Glutamatergic neuron (in vitro differentiated cells): ENCODE measurements around the gene CLEC4M. TPM values are rescaled to one million over a fixed set of nuclear protein-coding genes. Genes with fewer than 3 reads are reported as not detected.
"Not testable (repeated sequence)": the region's sequence is repeated elsewhere in the genome, so short reads cannot be mapped to it uniquely, and the experiment has no call there.

Experiments used
- DNase-seq: peaks from one replicate; pipeline ENCODE4 v3.0.0; 2022
- H3K27ac Mint-ChIP-seq: one replicate; pipeline ENCODE4 v1.8.0; 2020; ENCODE audit warnings: mild to moderate bottlenecking, mixed read lengths, inconsistent platforms; ENCODE audit not compliant: unreplicated experiment
- H3K27me3 Mint-ChIP-seq: one replicate; pipeline ENCODE4 v1.8.0; 2020; ENCODE audit warnings: mild to moderate bottlenecking, moderate library complexity, mixed read lengths, inconsistent platforms; ENCODE audit not compliant: unreplicated experiment
- H3K36me3 Mint-ChIP-seq: one replicate; pipeline ENCODE4 v1.8.0; 2020; ENCODE audit warnings: mild to moderate bottlenecking, mixed read lengths, inconsistent platforms; ENCODE audit not compliant: unreplicated experiment
- H3K4me1 Mint-ChIP-seq: one replicate; pipeline ENCODE4 v1.8.0; 2020; ENCODE audit warnings: mild to moderate bottlenecking, low read depth, mixed read lengths, inconsistent platforms; ENCODE audit not compliant: unreplicated experiment
- H3K4me3 Mint-ChIP-seq: one replicate; pipeline ENCODE4 v1.8.0; 2020; ENCODE audit warnings: mild to moderate bottlenecking, mixed read lengths, inconsistent platforms; ENCODE audit not compliant: unreplicated experiment
- H3K9me3 Mint-ChIP-seq: one replicate; pipeline ENCODE4 v1.8.0; 2020; ENCODE audit warnings: mild to moderate bottlenecking, moderate library complexity, mixed read lengths, inconsistent platforms; ENCODE audit not compliant: unreplicated experiment
- total RNA-seq: library from RNA; stranded (reverse); fragmentation: NEBNext Ultra II Directional; extraction: Animal tissue kit (Norgen Biotek cat#: 25700); gene quantifications from one replicate; pipeline ENCODE4 v1.2.1, GENCODE V29; 2021; ENCODE audit not compliant: unreplicated experiment
- TF ChIP-seq, protein P1 (sequence below): fragments of 200-600 bp; sonication (generic); IDR thresholded peaks from one replicate; pipeline ENCODE4 v1.5.0; 2021; ENCODE audit not compliant: partially characterized antibody, unreplicated experiment

Gene CLEC4M
- total RNA-seq, 1 donor from 2014 or later = not detected

DNA sequence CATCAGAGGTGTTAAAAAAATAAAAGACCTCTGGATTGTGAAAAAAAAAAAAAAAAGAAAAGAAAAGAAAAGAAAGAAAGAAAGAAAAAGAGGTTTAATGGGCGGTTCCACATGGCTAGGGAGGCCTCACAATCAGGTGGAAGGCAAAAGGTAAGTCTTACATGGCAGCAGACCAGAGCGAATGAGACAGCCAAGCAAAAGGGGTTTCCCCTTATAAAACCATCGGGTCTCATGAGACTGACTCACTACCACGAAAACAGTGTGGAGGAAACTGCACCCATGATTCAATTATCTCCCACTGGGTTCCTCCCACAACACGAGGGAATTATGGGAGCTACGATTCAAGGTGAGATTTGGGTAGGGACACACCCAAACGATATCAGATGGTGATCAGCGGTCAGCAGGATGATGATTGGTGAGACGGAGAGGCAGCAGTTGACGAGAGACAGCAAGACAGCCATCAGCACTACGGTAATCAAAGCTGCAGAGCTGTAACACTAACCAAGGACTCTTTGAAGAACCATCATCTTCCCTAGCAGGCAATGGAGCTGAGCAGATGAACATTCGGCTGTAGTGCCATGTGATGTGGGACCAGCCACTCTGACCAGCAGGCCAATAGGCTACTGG lies 11.8 kb upstream of the CLEC4M start:
- no peak for DNase-seq
- Mint-ChIP-seq H3K4me3 (no peak overlapping the region), H3K9me3 (peaks cover 16% of the 10 kb centered on the region), H3K36me3 (peaks cover 16% of the 10 kb centered on the region), H3K27ac (no peak overlapping the region), H3K4me1 (no peaks in the 10 kb centered on the region), H3K27me3 (peaks cover 2% of the 10 kb centered on the region)
- TF ChIP-seq, protein P1, sequence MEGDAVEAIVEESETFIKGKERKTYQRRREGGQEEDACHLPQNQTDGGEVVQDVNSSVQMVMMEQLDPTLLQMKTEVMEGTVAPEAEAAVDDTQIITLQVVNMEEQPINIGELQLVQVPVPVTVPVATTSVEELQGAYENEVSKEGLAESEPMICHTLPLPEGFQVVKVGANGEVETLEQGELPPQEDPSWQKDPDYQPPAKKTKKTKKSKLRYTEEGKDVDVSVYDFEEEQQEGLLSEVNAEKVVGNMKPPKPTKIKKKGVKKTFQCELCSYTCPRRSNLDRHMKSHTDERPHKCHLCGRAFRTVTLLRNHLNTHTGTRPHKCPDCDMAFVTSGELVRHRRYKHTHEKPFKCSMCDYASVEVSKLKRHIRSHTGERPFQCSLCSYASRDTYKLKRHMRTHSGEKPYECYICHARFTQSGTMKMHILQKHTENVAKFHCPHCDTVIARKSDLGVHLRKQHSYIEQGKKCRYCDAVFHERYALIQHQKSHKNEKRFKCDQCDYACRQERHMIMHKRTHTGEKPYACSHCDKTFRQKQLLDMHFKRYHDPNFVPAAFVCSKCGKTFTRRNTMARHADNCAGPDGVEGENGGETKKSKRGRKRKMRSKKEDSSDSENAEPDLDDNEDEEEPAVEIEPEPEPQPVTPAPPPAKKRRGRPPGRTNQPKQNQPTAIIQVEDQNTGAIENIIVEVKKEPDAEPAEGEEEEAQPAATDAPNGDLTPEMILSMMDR = no peak

DNA sequence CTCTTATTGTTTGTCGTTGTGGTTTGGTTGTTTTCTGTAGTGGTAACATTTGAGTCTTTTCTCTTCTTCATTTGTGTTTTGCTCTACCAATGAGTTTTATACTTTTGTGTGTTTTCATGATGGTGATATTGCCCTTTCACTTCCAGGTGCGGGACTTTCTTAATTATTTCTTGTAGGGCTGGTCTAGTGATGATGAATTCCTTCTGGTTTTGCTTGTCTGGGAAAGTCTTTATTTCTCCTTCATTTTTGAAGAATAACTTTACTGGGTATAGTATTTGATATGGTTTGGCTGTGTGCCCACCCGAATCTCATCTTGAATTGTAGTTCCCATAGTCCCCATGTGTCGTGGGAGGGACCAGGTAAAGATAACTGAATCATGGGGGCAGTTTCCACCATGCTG lies 6.8 kb upstream of the CLEC4M start:
- Mint-ChIP-seq H3K4me3 (no peak overlapping the region), H3K27me3 (peaks cover 4% of the 10 kb centered on the region), H3K9me3 (peaks cover 26% of the 10 kb centered on the region), H3K27ac (no peak overlapping the region), H3K4me1 (no peaks in the 10 kb centered on the region), H3K36me3 (peaks cover 31% of the 10 kb centered on the region)
- TF ChIP-seq, protein P1 = no peak
- DNase-seq = no peak

- no peak for DNase-seq
- TF ChIP-seq, protein P1 = no peak
- Mint-ChIP-seq H3K36me3 (peaks cover 32% of the 10 kb centered on the region), H3K27me3 (peaks cover 4% of the 10 kb centered on the region), H3K4me1 (no peaks in the 10 kb centered on the region), H3K4me3 (no peak overlapping the region), H3K27ac (no peak overlapping the region), H3K9me3 (peaks cover 28% of the 10 kb centered on the region)
Measured at GRCh38 chr19:7757358-7757757, 5.7 kb upstream of the CLEC4M start.

DNA sequence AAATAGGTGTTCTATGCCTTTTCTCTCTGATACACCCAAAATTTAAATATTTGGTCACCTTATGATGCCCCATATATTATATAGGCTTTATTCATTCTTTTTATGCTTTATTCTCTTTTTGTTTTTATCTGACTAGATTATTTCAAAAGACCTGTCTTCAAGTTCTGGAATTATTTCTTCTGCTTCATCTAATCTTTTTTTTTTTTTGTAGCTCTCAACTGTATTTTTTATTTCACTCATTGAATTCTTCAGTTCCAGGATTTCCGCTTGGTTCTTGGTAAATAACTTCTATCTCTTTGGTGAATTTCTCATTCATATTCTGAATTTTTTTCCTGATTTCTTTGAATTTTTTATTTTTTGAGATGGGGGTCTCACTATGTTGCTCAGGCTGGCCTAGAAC lies 3.9 kb upstream of the CLEC4M start:
- Mint-ChIP-seq H3K4me1 (no peaks in the 10 kb centered on the region), H3K36me3 (peaks cover 34% of the 10 kb centered on the region), H3K27me3 (peaks cover 2% of the 10 kb centered on the region), H3K9me3 (peaks cover 30% of the 10 kb centered on the region), H3K27ac (no peak overlapping the region), H3K4me3 (no peak overlapping the region)
- DNase-seq = no peak
- TF ChIP-seq, protein P1 = no peak

DNA sequence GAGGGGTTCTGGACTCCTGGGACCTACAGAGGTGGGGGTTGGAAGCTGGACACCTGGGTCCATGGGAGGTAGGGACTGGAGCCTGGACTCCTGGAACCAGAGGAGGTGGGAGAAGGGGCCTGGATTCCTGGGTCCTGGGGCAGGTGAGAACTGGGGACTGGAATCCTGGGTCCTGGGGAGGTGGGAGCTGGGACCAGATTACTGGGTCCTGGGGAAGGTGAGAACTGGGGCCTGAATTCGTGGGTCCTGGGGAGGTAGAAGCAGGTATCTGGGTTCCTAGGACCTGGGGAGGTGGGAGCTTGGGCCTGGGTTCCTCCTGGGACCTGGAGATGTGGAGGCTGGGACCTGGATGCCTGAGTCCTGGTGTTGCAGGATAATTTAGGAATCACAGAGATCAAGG lies 653 bp downstream of the CLEC4M start:
- peaks cover 7% of the 10 kb centered on the region for H3K27me3 Mint-ChIP-seq
- TF ChIP-seq, protein P1 = no peak
- no peak overlapping the region for H3K27ac Mint-ChIP-seq
- H3K4me1 Mint-ChIP-seq = no peaks in the 10 kb centered on the region
- no peak for DNase-seq
- peaks cover 19% of the 10 kb centered on the region for H3K36me3 Mint-ChIP-seq
- peaks cover 18% of the 10 kb centered on the region for H3K9me3 Mint-ChIP-seq
- no peak overlapping the region for H3K4me3 Mint-ChIP-seq

GRCh38 chr19:7764157-7764556 lies 1.1 kb downstream of the CLEC4M start:
- DNase-seq, H3K4me3 Mint-ChIP-seq, H3K4me1 Mint-ChIP-seq, H3K27ac Mint-ChIP-seq, H3K27me3 Mint-ChIP-seq: not testable (repeated sequence)
- Mint-ChIP-seq H3K36me3 (peaks cover 15% of the 10 kb centered on the region), H3K9me3 (peaks cover 16% of the 10 kb centered on the region)

DNA sequence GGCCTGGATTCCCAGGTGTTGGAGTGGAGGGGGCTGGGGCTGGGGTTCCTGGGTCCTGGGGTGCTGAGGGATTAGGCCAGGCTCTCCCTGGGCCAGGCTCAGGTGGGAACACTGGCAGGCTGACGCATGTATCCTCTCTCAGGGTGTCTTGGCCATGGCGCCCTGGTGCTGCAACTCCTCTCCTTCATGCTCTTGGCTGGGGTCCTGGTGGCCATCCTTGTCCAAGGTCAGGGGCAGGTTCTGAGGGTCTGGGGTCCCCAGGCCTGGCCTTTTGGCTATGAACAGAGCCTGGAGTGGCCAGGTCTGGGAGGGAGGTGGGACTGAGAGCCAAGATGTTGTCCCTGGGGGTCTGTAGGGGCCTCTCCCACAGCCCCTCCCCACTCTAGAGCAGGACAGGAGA lies 2.0 kb downstream of the CLEC4M start:
- H3K9me3 Mint-ChIP-seq = peaks cover 16% of the 10 kb centered on the region
- H3K27me3 Mint-ChIP-seq = not testable (repeated sequence)

More for the DNA sequence above, 2.0 kb downstream of the CLEC4M start:
- not testable (repeated sequence) for H3K27ac Mint-ChIP-seq, H3K4me1 Mint-ChIP-seq, H3K36me3 Mint-ChIP-seq, DNase-seq, H3K4me3 Mint-ChIP-seq
